ENCODE results near the gene PSMG1.
"Not testable (repeated sequence)": the region's sequence is repeated elsewhere in the genome, so short reads cannot be mapped to it uniquely, and the experiment has no call there.

The PSMG1 gene

DNA sequence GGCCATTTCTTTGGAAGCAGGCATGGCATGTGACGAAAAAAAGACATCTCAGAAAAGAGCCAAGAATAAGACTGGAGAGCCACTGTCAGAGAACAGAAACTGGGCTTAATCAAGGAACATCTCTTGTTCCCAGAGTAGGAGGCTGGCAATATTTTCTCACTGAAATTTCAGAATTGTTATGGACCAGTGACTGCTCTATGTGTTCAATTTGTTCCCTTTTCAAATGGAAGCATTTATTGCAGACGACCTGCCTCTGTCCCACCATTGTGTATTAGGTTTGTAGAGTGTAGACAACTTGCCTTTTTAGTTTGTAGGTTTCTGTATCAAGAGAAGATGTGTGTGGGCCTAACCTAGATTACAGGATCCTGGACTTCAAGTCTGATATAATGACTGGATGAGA lies 18.7 kb downstream of the PSMG1 start:
- DNase-seq (ENCODE audit: low read depth) = no peak
- no peak overlapping the region for H3K4me3 ChIP-seq (ENCODE audit: low read depth, low read length)

DNA sequence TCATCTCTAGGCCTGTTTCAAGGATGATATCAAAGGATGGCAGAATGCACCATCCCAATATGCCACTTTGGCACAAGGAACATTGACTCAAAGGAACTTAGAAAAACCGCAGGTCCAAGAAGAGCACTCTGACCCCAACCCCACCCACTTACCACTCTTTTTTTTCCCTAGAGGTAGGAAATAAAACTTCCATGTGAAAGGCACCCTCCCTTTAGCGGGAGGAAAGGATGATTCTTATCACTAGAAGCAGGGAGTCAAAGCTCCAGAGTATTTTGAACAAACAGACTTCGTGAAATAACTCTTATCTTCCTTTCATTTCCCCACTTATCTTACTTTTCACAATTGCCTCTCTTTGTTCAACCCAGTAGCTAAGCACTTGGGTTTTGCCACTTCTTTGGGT lies 22.2 kb downstream of the PSMG1 start:
- no peak for DNase-seq (ENCODE audit: low read depth)
- no peak overlapping the region for H3K4me3 ChIP-seq (ENCODE audit: low read depth, low read length)

DNA sequence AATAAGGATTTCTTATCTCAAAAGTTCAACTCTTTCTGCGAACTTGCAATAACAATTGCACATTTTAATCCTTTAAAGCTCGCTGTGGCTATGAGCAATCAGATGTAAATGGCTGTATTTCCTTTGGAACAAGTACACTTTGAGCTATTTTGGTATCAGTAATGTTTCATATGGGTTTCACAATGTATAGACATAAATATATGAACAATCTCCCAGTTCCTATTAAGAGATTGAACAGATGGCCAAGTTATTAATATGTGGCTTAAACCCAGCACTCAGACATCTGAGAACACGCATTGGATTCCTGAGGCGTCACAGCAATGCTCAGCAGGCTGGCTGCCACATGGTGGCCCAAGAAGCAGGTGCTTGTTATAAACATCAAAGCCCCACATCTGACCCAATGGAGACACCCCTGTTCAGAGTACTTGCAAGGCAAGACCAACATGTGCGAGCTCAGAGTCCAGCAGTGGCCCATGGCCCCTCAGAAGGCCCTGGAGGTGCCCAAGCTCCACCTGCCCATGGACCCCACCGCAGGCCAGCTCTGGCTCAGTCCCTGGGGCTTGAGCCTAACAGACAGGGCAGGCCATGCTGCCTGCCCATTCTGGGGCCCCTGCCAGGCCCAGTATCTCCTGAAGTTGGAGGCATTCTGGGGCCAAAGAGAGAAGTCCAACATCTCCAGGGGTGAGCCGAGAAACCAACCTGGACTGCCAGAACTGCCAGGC lies 23.7 kb downstream of the PSMG1 start:
- no peak for DNase-seq (ENCODE audit: low read depth)
- H3K4me3 ChIP-seq (ENCODE audit: low read depth, low read length) = no peak overlapping the region

DNA sequence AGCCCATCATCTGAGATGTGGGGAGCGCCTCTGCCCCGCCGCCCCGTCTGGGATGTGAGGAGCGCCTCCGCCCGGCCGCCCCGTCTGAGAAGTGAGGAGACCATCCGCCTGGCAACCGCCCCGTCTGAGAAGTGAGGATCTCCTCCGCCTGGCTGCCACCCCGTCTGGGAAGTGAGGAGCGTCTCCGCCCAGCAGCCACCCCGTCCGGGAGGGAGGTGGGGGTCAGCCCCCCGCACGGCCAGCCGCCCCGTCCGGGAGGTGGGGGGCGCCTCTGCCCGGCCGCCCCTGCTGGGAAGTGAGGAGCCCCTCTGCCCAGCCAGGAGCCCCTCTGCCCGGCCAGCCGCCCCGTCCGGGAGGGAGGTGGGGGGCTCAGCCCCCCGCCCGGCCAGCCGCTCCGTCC lies 26.0 kb downstream of the PSMG1 start:
- not testable (repeated sequence) for H3K4me3 ChIP-seq (ENCODE audit: low read depth, low read length); DNase-seq (ENCODE audit: low read depth)

DNA sequence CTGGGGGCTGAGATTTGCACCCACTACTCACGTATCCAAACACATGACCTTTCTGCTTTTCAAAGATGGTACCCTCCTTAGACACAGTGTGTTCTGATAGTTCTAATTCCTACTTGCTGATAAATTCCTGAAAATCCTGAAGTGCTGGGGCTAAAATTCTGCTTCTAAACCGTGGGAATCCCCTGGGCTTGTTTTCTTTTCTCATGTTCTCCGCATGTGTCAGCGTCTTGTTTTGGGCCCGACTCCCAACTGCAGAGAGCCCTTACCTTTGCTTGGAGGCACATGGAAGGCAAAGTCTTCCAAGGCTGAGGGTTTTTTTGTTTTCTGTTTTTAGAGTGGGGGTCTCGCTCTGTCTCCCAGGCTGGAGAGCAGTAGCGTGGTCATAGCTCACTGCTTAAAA lies 27.2 kb downstream of the PSMG1 start:
- DNase-seq (ENCODE audit: low read depth) = no peak
- no peak overlapping the region for H3K4me3 ChIP-seq (ENCODE audit: low read depth, low read length)

DNA sequence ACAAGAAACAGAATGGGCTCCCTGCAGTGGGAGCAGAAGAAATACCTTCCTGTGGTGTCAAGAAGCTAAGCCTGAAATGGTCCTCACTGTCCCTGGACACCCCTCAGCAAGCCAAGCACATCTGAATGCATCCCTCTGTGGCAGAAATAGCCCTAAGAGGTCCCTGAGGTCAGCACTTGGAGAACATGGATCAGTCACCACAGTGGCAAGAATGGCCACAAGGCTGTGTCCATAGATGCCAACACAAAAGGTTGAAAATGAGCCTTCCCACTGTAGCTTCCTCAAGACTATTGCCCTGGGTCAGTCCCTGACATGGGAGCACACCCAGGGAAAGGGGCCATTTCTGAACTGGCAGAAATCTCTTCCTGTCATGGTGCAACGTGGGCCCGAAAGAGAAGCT lies 27.7 kb downstream of the PSMG1 start:
- no peak for DNase-seq (ENCODE audit: low read depth)
- H3K4me3 ChIP-seq (ENCODE audit: low read depth, low read length) = no peak overlapping the region

DNA sequence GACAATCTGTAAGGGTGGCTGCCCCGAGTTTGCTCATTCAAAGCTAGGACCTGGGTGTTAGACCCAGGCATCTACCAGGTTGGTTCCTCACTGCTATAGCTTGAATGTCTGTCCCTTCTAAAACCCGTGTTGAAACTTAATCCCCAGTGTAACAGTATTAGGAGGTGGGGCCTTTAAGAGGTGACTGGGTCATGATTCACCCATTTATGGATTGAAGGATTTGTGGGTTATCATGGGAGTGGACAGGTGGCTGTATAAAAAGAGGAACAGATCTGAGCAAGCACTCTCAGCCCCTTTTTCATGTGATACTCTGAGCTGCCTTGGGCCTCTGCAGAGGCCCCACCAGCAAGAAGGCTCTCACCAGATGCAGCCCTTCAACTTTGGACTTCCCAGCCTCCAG lies 29.4 kb downstream of the PSMG1 start:
- no peak overlapping the region for H3K4me3 ChIP-seq (ENCODE audit: low read depth, low read length)
- DNase-seq (ENCODE audit: low read depth) = no peak

DNA sequence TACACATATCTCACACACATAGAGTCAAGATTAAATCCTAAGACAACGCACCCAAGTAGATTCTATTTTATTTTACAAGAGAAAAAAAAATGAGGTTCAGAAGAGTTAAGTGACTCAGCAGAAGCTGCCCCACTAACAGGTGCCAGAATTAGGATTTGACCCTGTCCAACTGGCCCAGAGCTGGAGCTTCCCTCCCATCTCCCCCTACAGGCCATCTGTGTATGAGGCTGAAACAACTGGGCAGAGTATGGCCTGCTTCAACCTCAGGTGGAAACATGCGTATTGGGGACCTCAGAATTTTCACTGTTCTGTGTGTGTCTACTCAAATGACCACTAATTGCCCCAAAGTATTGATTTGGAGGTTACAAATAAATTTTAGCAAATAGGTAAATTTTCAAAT lies 29.9 kb downstream of the PSMG1 start:
- H3K4me3 ChIP-seq (ENCODE audit: low read depth, low read length) = no peak overlapping the region
- DNase-seq (ENCODE audit: low read depth) = no peak

DNA sequence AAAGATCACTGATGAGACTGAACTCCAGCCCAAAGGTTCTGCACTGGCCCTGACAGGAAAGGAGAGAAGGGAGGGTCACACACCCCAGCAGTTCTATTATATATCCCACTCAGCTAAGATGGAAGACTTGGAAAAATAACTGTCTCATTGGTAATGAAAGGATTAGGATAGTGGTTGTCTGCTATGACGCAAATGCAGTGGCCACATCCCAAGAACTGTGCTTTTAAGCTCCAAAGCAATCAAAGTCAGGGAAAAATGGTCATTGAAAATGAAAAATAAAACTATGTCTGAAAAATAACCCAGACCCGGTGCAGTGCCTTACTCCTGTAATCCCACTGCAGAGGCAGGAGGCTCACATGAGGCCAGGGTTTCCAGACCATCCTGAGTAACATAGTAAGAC lies 31.0 kb downstream of the PSMG1 start:
- DNase-seq (ENCODE audit: low read depth) = no peak
- no peak overlapping the region for H3K4me3 ChIP-seq (ENCODE audit: low read depth, low read length)

DNA sequence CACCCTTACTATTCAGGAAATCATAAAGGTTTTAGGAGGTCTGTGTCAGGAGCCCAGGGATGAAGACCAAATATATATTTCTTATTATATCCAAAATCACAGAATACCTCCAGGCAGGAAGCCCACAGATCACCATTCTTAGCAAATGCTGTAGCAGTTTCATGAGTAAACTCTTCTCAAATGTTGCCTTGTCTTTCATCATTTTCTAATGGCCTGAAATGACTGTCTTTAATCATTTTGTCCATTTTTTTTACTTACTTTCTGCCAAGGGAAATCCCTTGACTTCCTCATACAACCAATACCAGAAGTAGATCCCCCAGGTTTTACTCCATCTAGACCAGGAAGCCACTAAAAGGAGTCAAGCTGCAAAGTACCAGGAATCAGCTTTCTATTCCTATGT lies 32.4 kb downstream of the PSMG1 start:
- no peak for DNase-seq (ENCODE audit: low read depth)
- H3K4me3 ChIP-seq (ENCODE audit: low read depth, low read length) = no peak overlapping the region

DNA sequence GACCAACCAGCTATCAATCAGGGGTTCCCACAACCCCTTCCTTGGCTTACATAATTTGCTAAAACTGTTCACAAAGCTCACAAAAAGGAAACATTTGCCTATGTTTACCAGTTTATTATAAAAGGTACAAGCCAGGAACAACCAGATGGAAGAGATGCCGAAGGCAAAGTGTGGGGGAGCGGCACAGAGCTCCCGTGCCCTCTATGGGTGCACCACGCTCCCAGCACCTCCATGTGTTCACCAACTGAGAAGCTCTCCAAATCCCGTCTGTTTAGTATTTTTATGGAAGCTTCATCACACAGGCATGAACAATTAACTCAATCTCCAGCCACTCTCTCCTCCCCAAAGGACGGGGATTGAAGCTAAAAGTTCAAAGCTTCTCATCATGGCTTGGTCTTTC lies 32.9 kb downstream of the PSMG1 start:
- no peak overlapping the region for H3K4me3 ChIP-seq (ENCODE audit: low read depth, low read length)
- no peak for DNase-seq (ENCODE audit: low read depth)

DNA sequence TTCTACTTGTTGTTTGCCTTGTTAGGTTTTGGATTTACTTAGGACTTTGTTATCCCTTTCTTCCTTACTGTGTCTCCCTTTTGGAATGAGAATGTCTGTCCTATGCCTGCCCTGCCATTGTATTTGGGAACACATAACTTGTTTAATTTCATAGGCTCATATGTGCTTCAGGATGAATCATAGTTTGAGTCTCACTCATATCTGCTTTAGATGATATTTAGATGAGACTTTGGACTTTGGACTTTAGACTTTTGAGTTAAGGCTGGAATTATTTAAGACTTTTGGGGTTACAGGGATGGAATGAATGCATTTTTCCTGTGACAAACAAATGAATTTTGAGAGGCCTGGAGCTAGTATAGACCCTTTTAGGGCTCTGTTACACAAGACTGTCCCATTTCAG lies 33.4 kb downstream of the PSMG1 start:
- no peak for DNase-seq (ENCODE audit: low read depth)
- H3K4me3 ChIP-seq (ENCODE audit: low read depth, low read length) = no peak overlapping the region

DNA sequence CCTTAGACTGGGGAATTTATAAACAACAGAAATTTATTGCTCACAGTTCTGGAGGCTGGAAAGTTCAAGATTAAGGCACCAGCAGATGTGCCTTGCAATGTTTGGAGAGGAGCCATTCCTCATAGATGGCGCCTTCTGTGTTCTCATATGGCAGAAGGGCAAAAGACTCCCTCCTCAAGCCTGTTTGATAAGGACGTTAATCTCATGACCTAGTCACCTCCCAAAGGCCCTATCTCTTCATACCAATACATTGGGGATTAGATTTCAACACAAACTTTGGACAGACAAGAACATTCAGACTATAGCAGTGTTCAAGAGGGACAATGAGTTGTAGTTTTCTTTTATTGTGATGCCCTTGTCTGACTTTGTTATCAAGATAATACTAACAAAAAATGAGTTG lies 34.3 kb downstream of the PSMG1 start:
- DNase-seq (ENCODE audit: low read depth) = no peak
- H3K4me3 ChIP-seq (ENCODE audit: low read depth, low read length) = no peak overlapping the region

DNA sequence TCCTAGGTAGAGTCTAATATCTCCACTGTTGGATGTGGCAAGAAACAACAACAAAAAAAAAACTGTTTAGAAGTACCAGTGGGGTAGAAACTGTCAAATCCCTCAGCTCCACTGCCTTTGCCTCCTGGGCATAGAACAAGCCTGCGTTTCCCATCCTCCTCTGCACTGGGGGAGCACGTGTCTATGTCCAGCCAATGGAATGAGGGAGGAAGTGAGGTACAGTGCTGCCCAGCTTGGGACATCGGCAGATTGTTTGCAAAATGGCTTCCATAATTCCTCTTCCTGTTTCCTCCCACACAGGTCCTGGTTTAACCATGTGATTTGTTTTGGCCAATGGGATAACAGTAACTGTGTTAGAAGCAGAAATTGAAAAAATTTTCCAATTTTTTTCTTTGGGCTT lies 39.1 kb downstream of the PSMG1 start:
- DNase-seq (ENCODE audit: low read depth) = no peak
- no peak overlapping the region for H3K4me3 ChIP-seq (ENCODE audit: low read depth, low read length)

DNA sequence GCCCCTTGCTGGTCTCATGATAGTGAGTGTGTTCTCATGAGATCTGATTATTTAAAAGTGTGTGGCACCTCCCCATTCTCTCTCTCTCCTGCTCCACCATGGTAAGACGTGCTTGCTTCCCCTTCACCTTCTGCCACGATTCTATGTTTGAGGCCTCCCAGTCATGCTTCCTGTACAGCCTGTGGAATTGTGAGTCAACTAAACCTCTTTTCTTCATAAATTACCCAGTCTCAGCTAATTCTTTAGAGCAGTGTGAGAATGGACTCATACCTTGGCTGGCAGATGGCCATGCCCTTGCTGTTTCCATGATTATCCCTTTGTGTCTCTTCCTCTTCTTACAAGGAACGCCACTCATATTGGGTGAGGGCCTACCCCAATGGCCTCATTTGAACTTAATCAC lies 40.3 kb downstream of the PSMG1 start:
- H3K4me3 ChIP-seq (ENCODE audit: low read depth, low read length) = no peak overlapping the region
- DNase-seq (ENCODE audit: low read depth) = no peak

DNA sequence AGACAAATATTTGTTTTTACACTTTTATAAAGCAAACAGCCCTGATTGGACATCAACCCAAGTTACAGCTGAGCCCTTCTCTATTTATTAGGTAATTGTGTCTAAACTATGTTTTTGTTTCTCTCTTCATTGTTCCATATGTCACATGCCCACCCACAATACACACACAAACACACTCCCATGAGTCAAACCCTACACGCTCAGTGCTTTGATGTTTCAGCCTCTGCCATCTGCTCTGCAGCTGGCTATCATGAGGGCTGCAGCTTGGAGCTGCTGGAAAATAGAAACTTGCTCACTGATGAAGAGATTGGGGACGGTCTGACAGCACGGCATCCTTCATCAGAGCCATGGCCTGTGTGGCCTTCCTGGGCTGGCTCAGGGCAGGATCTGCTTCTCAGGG lies 41.7 kb downstream of the PSMG1 start:
- no peak for DNase-seq (ENCODE audit: low read depth)
- no peak overlapping the region for H3K4me3 ChIP-seq (ENCODE audit: low read depth, low read length)

DNA sequence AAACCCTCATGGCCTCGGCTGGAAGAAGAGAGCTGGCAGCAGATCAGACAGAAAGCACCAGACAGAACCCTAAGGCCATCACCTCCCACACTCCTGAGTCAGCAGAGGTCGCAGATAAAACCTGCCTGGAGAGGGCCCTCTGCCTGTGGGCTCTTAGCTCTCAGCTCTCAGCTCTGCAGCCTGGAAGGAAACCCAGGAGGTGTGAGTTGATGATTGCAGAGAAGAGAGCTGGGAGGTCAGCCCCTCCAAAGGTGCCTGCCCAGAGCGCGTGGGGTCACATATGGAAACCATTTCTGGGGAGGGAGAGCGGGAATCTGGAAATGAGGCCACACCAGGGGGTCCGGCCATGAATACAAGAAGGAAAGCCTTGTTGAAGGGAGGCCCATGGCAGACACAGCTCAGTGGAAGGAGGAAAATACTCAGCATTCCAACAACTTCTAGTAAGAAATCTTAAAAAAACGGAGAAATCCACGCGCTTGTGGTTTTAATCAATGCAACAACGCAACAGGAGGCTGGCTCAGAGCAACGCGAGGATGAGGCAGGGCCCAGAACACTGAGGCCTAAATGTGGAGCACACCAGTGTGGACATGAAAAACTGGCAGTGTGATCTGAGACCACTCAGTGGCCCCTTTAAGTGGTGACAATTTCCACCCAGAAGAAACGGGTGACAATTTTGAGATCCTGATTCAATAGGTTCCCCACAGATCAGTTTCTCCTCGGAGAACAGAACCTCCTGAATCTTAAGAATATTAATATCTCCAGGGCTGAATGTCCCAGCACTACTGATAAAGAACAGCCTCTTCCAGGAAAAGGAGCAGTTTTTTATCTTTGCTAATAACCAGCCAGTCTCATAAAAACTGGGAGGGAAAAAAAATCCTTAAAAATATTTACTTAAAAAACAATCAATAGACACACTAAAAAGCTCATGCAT lies 45.7 kb downstream of the PSMG1 start:
- H3K4me3 ChIP-seq (ENCODE audit: low read depth, low read length) = no peak overlapping the region
- no peak for DNase-seq (ENCODE audit: low read depth)

DNA sequence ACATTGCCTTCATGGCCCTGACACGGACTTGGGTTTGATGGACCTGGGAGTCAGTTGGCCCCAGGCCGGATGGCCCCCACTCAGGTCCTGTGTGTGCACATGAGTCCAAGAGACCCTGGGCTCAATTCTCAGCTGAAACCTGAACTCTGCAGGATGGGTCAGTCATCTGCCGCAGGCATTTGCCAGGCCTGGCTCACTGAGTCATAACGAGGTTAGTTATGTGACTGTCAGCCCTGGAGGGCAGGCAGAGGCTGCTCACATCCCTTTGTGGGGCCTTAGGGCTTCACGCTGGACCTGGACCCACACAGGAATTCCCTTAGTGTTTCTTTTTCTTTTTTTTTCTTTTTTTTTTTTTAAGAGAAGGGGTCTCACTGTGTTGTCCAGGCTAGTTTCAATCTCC lies 46.5 kb downstream of the PSMG1 start:
- no peak overlapping the region for H3K4me3 ChIP-seq (ENCODE audit: low read depth, low read length)
- DNase-seq (ENCODE audit: low read depth) = no peak

DNA sequence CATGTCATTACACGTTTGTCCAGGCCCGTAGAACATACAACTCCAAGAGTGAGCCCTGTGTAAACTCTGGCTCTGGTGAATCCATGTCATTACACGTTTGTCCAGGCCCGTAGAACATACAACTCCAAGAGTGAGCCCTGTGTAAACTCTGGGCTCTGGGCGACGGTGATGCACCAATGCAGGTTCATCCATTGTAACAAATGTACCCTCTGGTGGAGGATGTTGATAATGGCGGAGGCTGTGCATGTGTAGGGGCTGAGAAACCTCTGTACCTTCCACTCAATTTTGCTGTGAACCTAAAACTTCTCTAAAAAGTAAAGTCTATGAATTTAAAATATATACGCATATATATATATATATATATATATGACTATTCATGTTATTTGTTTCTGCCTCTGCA lies 47.1 kb downstream of the PSMG1 start:
- DNase-seq (ENCODE audit: low read depth); H3K4me3 ChIP-seq (ENCODE audit: low read depth, low read length): not testable (repeated sequence)

DNA sequence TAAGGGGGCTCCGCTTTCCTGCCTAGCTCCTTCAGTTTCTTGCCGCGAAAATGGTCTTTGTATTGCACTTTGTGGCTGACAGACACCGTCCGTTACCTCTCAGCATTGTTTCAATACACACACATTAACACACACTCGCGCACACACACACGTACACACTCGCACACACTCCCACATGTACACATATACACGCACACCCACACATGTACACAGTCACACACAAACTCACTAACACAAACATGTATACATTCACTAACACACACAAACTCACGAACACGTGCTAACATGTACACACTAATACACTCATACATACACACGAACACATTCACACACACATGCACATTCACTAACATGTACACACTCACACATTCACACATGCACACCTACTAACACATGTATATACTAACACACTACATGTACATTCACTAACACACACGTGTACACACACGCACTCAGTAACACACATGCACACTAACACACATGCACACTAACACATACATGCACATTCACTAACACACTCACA lies 48.9 kb downstream of the PSMG1 start:
- no peak overlapping the region for H3K4me3 ChIP-seq (ENCODE audit: low read depth, low read length)
- no peak for DNase-seq (ENCODE audit: low read depth)

DNA sequence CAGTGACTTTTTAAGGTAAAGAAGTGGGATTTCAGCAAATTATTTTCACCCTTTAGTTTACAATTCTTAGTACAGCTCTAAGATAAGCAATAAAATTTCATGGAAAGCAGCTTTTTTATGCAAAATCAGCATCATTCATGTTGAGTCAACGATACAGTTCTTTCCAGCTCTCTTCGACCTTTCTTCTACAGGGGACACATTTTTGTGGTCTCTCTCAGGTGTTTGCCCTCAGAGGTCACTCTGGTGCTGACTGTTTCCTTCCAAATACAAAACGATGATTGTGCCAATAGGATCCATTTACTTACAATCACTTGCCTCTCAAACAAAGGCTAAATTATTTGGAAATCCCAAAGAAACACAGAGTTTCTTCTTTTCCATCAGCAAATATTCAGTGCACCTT lies 51.0 kb downstream of the PSMG1 start:
- no peak for DNase-seq (ENCODE audit: low read depth)
- H3K4me3 ChIP-seq (ENCODE audit: low read depth, low read length) = no peak overlapping the region
